ENCODE results near the gene PROX2.

The PROX2 gene

GRCh38 chr14:74834692-74835392 lies 41.1 kb downstream of the PROX2 start:
- H3K27me3 ChIP-seq (ENCODE audit: insufficient read depth, low read length) = no peaks in the 10 kb centered on the region
- no peaks in the 10 kb centered on the region for H3K9me2 ChIP-seq (ENCODE audit: low read depth, low read length)
- H3K4me2 ChIP-seq (ENCODE audit: low read length) = no peak overlapping the region
- no peaks in the 10 kb centered on the region for H4K20me1 ChIP-seq (ENCODE audit: insufficient read depth, low read length)
- H3K9ac ChIP-seq (ENCODE audit: low read length) = no peak overlapping the region
- TF ChIP-seq CTCF (IDR thresholded peaks at IDR 0.05; ENCODE audit: low read length) (no peak), EZH2 (IDR thresholded peaks at IDR 0.05; ENCODE audit: borderline replicate concordance, low read length) (no peak)
- no peak overlapping the region for H3K27ac ChIP-seq (ENCODE audit: low read depth, low read length, poor library complexity, severe bottlenecking)
- peaks cover 20% of the 10 kb centered on the region for H3K4me1 ChIP-seq (ENCODE audit: insufficient read depth, low read length, severe bottlenecking)
- H2AFZ ChIP-seq (ENCODE audit: low read length) = no peak overlapping the region
- no peaks in the 10 kb centered on the region for H3F3A ChIP-seq (ENCODE audit: insufficient read depth, low read length)
- H3K9me3 ChIP-seq (ENCODE audit: low read length) = no peaks in the 10 kb centered on the region
- H3K36me3 ChIP-seq (ENCODE audit: insufficient read depth, low read length) = peaks cover 38% of the 10 kb centered on the region
- H3K4me3 ChIP-seq (ENCODE audit: low read depth, low read length, poor library complexity, severe bottlenecking) = no peak overlapping the region
- no peaks in the 10 kb centered on the region for H3K79me2 ChIP-seq (ENCODE audit: insufficient read depth, low read length)

- Histone ChIP-seq H3K36me3 (ENCODE audit: insufficient read depth, low read length) (peaks cover 54% of the 10 kb centered on the region), H3K9ac (ENCODE audit: low read length) (no peak overlapping the region), H3K27ac (ENCODE audit: low read depth, low read length, poor library complexity, severe bottlenecking) (no peak overlapping the region), H3F3A (ENCODE audit: insufficient read depth, low read length) (no peaks in the 10 kb centered on the region), H3K27me3 (ENCODE audit: insufficient read depth, low read length) (no peaks in the 10 kb centered on the region), H4K20me1 (ENCODE audit: insufficient read depth, low read length) (no peaks in the 10 kb centered on the region), H3K4me1 (ENCODE audit: insufficient read depth, low read length, severe bottlenecking) (peaks cover 20% of the 10 kb centered on the region), H3K4me3 (ENCODE audit: low read depth, low read length, poor library complexity, severe bottlenecking) (no peak overlapping the region), H3K9me2 (ENCODE audit: low read depth, low read length) (no peaks in the 10 kb centered on the region), H2AFZ (ENCODE audit: low read length) (no peak overlapping the region), H3K4me2 (ENCODE audit: low read length) (no peak overlapping the region), H3K79me2 (ENCODE audit: insufficient read depth, low read length) (no peaks in the 10 kb centered on the region), H3K9me3 (ENCODE audit: low read length) (no peaks in the 10 kb centered on the region)
- TF ChIP-seq EZH2 (IDR thresholded peaks at IDR 0.05; ENCODE audit: borderline replicate concordance, low read length) (no peak), CTCF (IDR thresholded peaks at IDR 0.05; ENCODE audit: low read length) (no peak)
Measured at GRCh38 chr14:74832849-74833248, 43.1 kb downstream of the PROX2 start.

GRCh38 chr14:74829251-74829650 lies 46.7 kb downstream of the PROX2 start:
- H3K36me3 ChIP-seq (ENCODE audit: insufficient read depth, low read length) = peaks cover 49% of the 10 kb centered on the region

More at GRCh38 chr14:74829251-74829650, 46.7 kb downstream of the PROX2 start:
- TF ChIP-seq CTCF (IDR thresholded peaks at IDR 0.05; ENCODE audit: low read length) = no peak
- TF ChIP-seq EZH2 (IDR thresholded peaks at IDR 0.05; ENCODE audit: borderline replicate concordance, low read length) = no peak
- H4K20me1 ChIP-seq (ENCODE audit: insufficient read depth, low read length) = no peaks in the 10 kb centered on the region
- H3K79me2 ChIP-seq (ENCODE audit: insufficient read depth, low read length) = no peaks in the 10 kb centered on the region
- no peak overlapping the region for H3K27ac ChIP-seq (ENCODE audit: low read depth, low read length, poor library complexity, severe bottlenecking)
- no peaks in the 10 kb centered on the region for H3K4me1 ChIP-seq (ENCODE audit: insufficient read depth, low read length, severe bottlenecking)
- H3K27me3 ChIP-seq (ENCODE audit: insufficient read depth, low read length) = no peaks in the 10 kb centered on the region
- H3K4me3 ChIP-seq (ENCODE audit: low read depth, low read length, poor library complexity, severe bottlenecking) = no peak overlapping the region
- H3K9me2 ChIP-seq (ENCODE audit: low read depth, low read length) = no peaks in the 10 kb centered on the region
- H3K9me3 ChIP-seq (ENCODE audit: low read length) = no peaks in the 10 kb centered on the region
- H3K4me2 ChIP-seq (ENCODE audit: low read length) = no peak overlapping the region
- H3F3A ChIP-seq (ENCODE audit: insufficient read depth, low read length) = no peaks in the 10 kb centered on the region
- no peak overlapping the region for H2AFZ ChIP-seq (ENCODE audit: low read length)
- H3K9ac ChIP-seq (ENCODE audit: low read length) = no peak overlapping the region

Data from OCI-LY1 (cell line).